Measurements from ENCODE around the gene FNBP1.

FNBP1 gene

GRCh38 chr9:129968690-129969485 lies 74.1 kb downstream of the FNBP1 start (continued):
- TF ChIP-seq ZNF148 (tag by site-specific recombination; IDR thresholded peaks at IDR 0.05; ENCODE audit: borderline replicate concordance) (no peak), ZNF223 (tag by site-specific recombination; IDR thresholded peaks at IDR 0.05) (no peak), ZIC2 (tag by site-specific recombination; IDR thresholded peaks at IDR 0.05) (no peak), ZNF433 (tag by site-specific recombination; IDR thresholded peaks at IDR 0.05; ENCODE audit: low read depth) (no peak), ZNF791 (tag by site-specific recombination; IDR thresholded peaks at IDR 0.05) (no peak), ZNF747 (tag by site-specific recombination; IDR thresholded peaks at IDR 0.05) (no peak), ZBTB48 (tag by site-specific recombination; IDR thresholded peaks at IDR 0.05) (no peak), ZNF677 (tag by site-specific recombination; IDR thresholded peaks at IDR 0.05) (no peak), ZNF664 (tag by site-specific recombination; IDR thresholded peaks at IDR 0.05) (no peak), ZNF398 (tag by site-specific recombination; IDR thresholded peaks at IDR 0.05) (no peak), ZNF112 (tag by site-specific recombination; IDR thresholded peaks at IDR 0.05) (no peak), ZNF473 (tag by site-specific recombination; IDR thresholded peaks at IDR 0.05) (no peak), ZNF18 (tag by site-specific recombination; IDR thresholded peaks at IDR 0.05) (no peak), ZNF248 (tag by site-specific recombination; IDR thresholded peaks at IDR 0.05) (no peak), ZNF701 (tag by site-specific recombination; IDR thresholded peaks at IDR 0.05) (no peak), PRDM2 (tag by site-specific recombination; IDR thresholded peaks at IDR 0.05; ENCODE audit: borderline replicate concordance) (no peak), PRDM10 (tag by site-specific recombination; IDR thresholded peaks at IDR 0.05) (0 out of 2 replicates have a peak, but pooled peaks have one; percentile 11), FEZF1 (tag by site-specific recombination; IDR thresholded peaks at IDR 0.05) (peak; percentile 34), GFI1B (tag by site-specific recombination; IDR thresholded peaks at IDR 0.05) (0 out of 2 replicates have a peak, but pooled peaks have one; percentile 27)
- TF ChIP-seq, protein P1, sequence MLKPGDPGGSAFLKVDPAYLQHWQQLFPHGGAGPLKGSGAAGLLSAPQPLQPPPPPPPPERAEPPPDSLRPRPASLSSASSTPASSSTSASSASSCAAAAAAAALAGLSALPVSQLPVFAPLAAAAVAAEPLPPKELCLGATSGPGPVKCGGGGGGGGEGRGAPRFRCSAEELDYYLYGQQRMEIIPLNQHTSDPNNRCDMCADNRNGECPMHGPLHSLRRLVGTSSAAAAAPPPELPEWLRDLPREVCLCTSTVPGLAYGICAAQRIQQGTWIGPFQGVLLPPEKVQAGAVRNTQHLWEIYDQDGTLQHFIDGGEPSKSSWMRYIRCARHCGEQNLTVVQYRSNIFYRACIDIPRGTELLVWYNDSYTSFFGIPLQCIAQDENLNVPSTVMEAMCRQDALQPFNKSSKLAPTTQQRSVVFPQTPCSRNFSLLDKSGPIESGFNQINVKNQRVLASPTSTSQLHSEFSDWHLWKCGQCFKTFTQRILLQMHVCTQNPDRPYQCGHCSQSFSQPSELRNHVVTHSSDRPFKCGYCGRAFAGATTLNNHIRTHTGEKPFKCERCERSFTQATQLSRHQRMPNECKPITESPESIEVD (tag by site-specific recombination; IDR thresholded peaks at IDR 0.05): peak; percentile 99
